ENCODE results near the gene TRPM7. TPM values are rescaled to one million over a fixed set of nuclear protein-coding genes. Genes with fewer than 3 reads are reported as not detected.

Gene TRPM7
- total RNA-seq, 1 experiment from 2014 or later, result 30.8 TPM

GRCh38 chr15:50519740-50520425, 166.7 kb downstream of the TRPM7 start:
- H3K9me3 ChIP-seq (replicated peaks), result no peaks in the 10 kb centered on the region
- no peak for DNase-seq (ENCODE audit: low read depth in 1 of 2, low spot score in 2 of 2)

GRCh38 chr15:50513001-50513400, 173.6 kb downstream of the TRPM7 start:
- no peak overlapping the region for H3K27ac ChIP-seq
- no peaks in the 10 kb centered on the region for H3K4me1 ChIP-seq (replicated peaks)
- no peaks in the 10 kb centered on the region for H3K27me3 ChIP-seq (replicated peaks)
- H3K9me3 ChIP-seq (replicated peaks), result no peaks in the 10 kb centered on the region
- H3K4me3 ChIP-seq, result no peak overlapping the region
- H3K36me3 ChIP-seq, result no peaks in the 10 kb centered on the region
- no peak for DNase-seq (ENCODE audit: low read depth in 1 of 2, low spot score in 2 of 2)

More at GRCh38 chr15:50519740-50520425, 166.7 kb downstream of the TRPM7 start:
- H3K36me3 ChIP-seq, result no peaks in the 10 kb centered on the region
- no peak overlapping the region for H3K4me3 ChIP-seq
- no peaks in the 10 kb centered on the region for H3K4me1 ChIP-seq (replicated peaks)
- no peaks in the 10 kb centered on the region for H3K27me3 ChIP-seq (replicated peaks)
- no peak overlapping the region for H3K27ac ChIP-seq

Other genes starting within 250 kb of the TRPM7 start
- gene USP50, start 140.1 kb downstream of the TRPM7 start, total RNA-seq (2014; rRNA removed; shearing (Covaris generic)), result not detected in 2 replicates
- gene SPPL2A, start 78.9 kb upstream of the TRPM7 start, total RNA-seq (2014; rRNA removed; shearing (Covaris generic)), result 179 and 284 TPM in 2 replicates
- 17.9 and 20.3 TPM in 2 replicates for gene AP4E1, start 221.9 kb upstream of the TRPM7 start, total RNA-seq (2014; rRNA removed; shearing (Covaris generic))

All from SJSA1 (cell line).